ENCODE measurements around the gene FAM124B. TPM values are rescaled to one million over a fixed set of nuclear protein-coding genes. Genes with fewer than 3 reads are reported as not detected.

Gene FAM124B
- total and polyA plus RNA-seq, 5 donors from 2014 or later = 1.6 to 5.2 (median 3.2) TPM

DNA sequence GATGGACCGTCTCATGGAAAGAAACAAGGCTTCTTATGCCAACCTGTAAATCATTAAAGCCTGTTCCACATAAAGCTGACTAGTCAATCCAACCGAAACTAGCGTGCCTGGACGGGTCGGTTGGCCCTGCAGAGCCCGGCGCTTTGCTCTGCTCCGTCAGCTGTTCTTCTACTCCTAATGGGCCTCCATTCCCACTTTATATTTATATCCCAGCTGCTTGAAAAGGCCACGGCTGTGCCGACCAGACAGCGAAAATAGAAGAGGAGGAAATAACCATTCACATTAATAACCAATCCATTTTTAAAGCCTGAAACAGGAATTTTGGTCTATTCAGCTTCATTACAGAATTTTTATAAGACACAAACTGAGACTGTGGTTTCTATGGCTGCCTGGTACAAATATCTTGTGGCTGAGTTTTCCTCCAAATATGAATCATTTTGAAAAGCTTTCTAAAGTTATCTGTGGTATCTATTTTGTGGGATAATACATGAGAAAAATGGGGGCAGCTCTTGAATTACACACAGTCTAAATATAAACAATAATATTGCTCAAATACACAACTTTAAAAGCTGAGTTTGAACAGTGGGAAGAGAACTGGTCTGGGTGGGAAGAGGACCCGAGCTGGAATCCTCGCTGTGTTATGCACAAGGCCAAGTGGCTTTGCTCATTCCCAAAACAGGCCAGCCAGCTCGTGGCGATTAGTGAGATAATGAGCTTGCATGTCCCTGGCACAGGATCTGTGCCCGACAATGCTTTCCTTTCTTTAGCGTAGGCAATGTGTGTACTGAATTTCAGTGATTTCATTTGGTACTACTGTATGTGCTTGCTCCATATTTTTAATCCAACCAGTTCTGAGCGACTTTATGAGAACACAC is 10.5 kb upstream of the FAM124B start:
- Mint-ChIP-seq H3K36me3 (no peaks in the 10 kb centered on the region), H3K4me3 (no peak overlapping the region), H3K9me3 (peaks cover 0 to 2% (median 0%) of the 10 kb centered on the region in 7 donors), H3K27me3 (peaks cover 17% of the 10 kb centered on the region), H3K27ac (no peak overlapping the region), H3K4me1 (peaks cover 0 to 2% (median 0%) of the 10 kb centered on the region in 4 donors)
- no peaks in the 10 kb centered on the region for H3K36me3 ChIP-seq (ENCODE audit: control insufficient read depth, insufficient read depth, low read length)
- DNase-seq (no peak), ATAC-seq (ENCODE audit: low read depth in 2 of 2) (no peak)
- H3K27me3 ChIP-seq (ENCODE audit: control insufficient read depth, insufficient read depth, low read length) = peaks cover 4% of the 10 kb centered on the region
- H3K27ac ChIP-seq (ENCODE audit: insufficient read depth, low read length, poor library complexity, severe bottlenecking) = no peak overlapping the region
- no peaks in the 10 kb centered on the region for H3K9me3 ChIP-seq (ENCODE audit: control insufficient read depth in 2 of 2, low read length in 2 of 2)
- H3K4me3 ChIP-seq (ENCODE audit: low read depth, low read length) = no peak overlapping the region
- no peaks in the 10 kb centered on the region for H3K4me1 ChIP-seq (ENCODE audit: control insufficient read depth, insufficient read depth, low read length, poor library complexity, severe bottlenecking)

GRCh38 chr2:224410946-224411561 is 9.1 kb upstream of the FAM124B start:
- Mint-ChIP-seq H3K4me3 (no peak overlapping the region), H3K4me1 (peaks cover 0 to 3% (median 0%) of the 10 kb centered on the region in 4 donors), H3K36me3 (no peaks in the 10 kb centered on the region), H3K27me3 (peaks cover 17% of the 10 kb centered on the region), H3K9me3 (peaks cover 0 to 2% (median 0%) of the 10 kb centered on the region in 7 donors), H3K27ac (no peak overlapping the region)
- H3K4me1 ChIP-seq (ENCODE audit: control insufficient read depth, insufficient read depth, low read length, poor library complexity, severe bottlenecking) = no peaks in the 10 kb centered on the region
- no peak overlapping the region for H3K4me3 ChIP-seq (ENCODE audit: low read depth, low read length)
- no peaks in the 10 kb centered on the region for H3K27me3 ChIP-seq (ENCODE audit: control insufficient read depth, insufficient read depth, low read length)
- no peaks in the 10 kb centered on the region for H3K9me3 ChIP-seq (ENCODE audit: control insufficient read depth in 2 of 2, low read length in 2 of 2)
- DNase-seq (no peak), ATAC-seq (ENCODE audit: low read depth in 2 of 2) (no peak)
- no peak overlapping the region for H3K27ac ChIP-seq (ENCODE audit: insufficient read depth, low read length, poor library complexity, severe bottlenecking)
- H3K36me3 ChIP-seq (ENCODE audit: control insufficient read depth, insufficient read depth, low read length) = no peaks in the 10 kb centered on the region

GRCh38 chr2:224408676-224409075 is 6.8 kb upstream of the FAM124B start:
- Mint-ChIP-seq H3K36me3 (no peaks in the 10 kb centered on the region), H3K9me3 (peaks cover 0 to 2% (median 0%) of the 10 kb centered on the region in 7 donors), H3K27ac (no peak overlapping the region), H3K4me1 (peaks cover 0 to 3% (median 0%) of the 10 kb centered on the region in 4 donors), H3K4me3 (no peak overlapping the region), H3K27me3 (peaks cover 13% of the 10 kb centered on the region)
- no peaks in the 10 kb centered on the region for H3K9me3 ChIP-seq (ENCODE audit: control insufficient read depth in 2 of 2, low read length in 2 of 2)
- H3K4me1 ChIP-seq (ENCODE audit: control insufficient read depth, insufficient read depth, low read length, poor library complexity, severe bottlenecking) = no peaks in the 10 kb centered on the region
- DNase-seq (no peak), ATAC-seq (ENCODE audit: low read depth in 2 of 2) (no peak)
- no peak overlapping the region for H3K27ac ChIP-seq (ENCODE audit: insufficient read depth, low read length, poor library complexity, severe bottlenecking)
- H3K27me3 ChIP-seq (ENCODE audit: control insufficient read depth, insufficient read depth, low read length) = no peaks in the 10 kb centered on the region
- H3K36me3 ChIP-seq (ENCODE audit: control insufficient read depth, insufficient read depth, low read length) = no peaks in the 10 kb centered on the region
- no peak overlapping the region for H3K4me3 ChIP-seq (ENCODE audit: low read depth, low read length)

- no peaks in the 10 kb centered on the region for H3K4me1 ChIP-seq (ENCODE audit: control insufficient read depth, insufficient read depth, low read length, poor library complexity, severe bottlenecking)
- H3K4me3 ChIP-seq (ENCODE audit: low read depth, low read length) = no peak overlapping the region
- no peak for ATAC-seq (ENCODE audit: low read depth in 2 of 2)
Observed at GRCh38 chr2:224407241-224407701, 5.4 kb upstream of the FAM124B start.

GRCh38 chr2:224405841-224406370 is 4.0 kb upstream of the FAM124B start:
- H3K9me3 ChIP-seq (ENCODE audit: control insufficient read depth in 2 of 2, low read length in 2 of 2) = no peaks in the 10 kb centered on the region
- Mint-ChIP-seq H3K9me3 (peaks cover 0 to 2% (median 0%) of the 10 kb centered on the region in 7 donors), H3K4me3 (no peak overlapping the region), H3K27ac (no peak overlapping the region), H3K4me1 (peaks cover 2 to 25% (median 5%) of the 10 kb centered on the region in 4 donors), H3K36me3 (no peaks in the 10 kb centered on the region), H3K27me3 (no peaks in the 10 kb centered on the region)
- no peak overlapping the region for H3K27ac ChIP-seq (ENCODE audit: insufficient read depth, low read length, poor library complexity, severe bottlenecking)
- H3K4me1 ChIP-seq (ENCODE audit: control insufficient read depth, insufficient read depth, low read length, poor library complexity, severe bottlenecking) = no peaks in the 10 kb centered on the region
- no peak overlapping the region for H3K4me3 ChIP-seq (ENCODE audit: low read depth, low read length)
- no peaks in the 10 kb centered on the region for H3K27me3 ChIP-seq (ENCODE audit: control insufficient read depth, insufficient read depth, low read length)
- no peak for DNase-seq
- ATAC-seq (ENCODE audit: low read depth in 2 of 2) = no peak
- no peaks in the 10 kb centered on the region for H3K36me3 ChIP-seq (ENCODE audit: control insufficient read depth, insufficient read depth, low read length)

More at GRCh38 chr2:224407241-224407701, 5.4 kb upstream of the FAM124B start:
- no peaks in the 10 kb centered on the region for H3K27me3 ChIP-seq (ENCODE audit: control insufficient read depth, insufficient read depth, low read length)
- peaks cover 4% of the 10 kb centered on the region for H3K27me3 Mint-ChIP-seq
- H3K9me3 Mint-ChIP-seq = peaks cover 0 to 2% (median 0%) of the 10 kb centered on the region in 7 donors
- no peaks in the 10 kb centered on the region for H3K36me3 ChIP-seq (ENCODE audit: control insufficient read depth, insufficient read depth, low read length)
- no peak overlapping the region for H3K27ac ChIP-seq (ENCODE audit: insufficient read depth, low read length, poor library complexity, severe bottlenecking)
- no peak for DNase-seq
- no peak overlapping the region for H3K4me3 Mint-ChIP-seq
- H3K36me3 Mint-ChIP-seq = no peaks in the 10 kb centered on the region
- H3K4me1 Mint-ChIP-seq = peaks cover 0 to 11% (median under 1%) of the 10 kb centered on the region in 4 donors
- no peaks in the 10 kb centered on the region for H3K9me3 ChIP-seq (ENCODE audit: control insufficient read depth in 2 of 2, low read length in 2 of 2)
- no peak overlapping the region for H3K27ac Mint-ChIP-seq

DNA sequence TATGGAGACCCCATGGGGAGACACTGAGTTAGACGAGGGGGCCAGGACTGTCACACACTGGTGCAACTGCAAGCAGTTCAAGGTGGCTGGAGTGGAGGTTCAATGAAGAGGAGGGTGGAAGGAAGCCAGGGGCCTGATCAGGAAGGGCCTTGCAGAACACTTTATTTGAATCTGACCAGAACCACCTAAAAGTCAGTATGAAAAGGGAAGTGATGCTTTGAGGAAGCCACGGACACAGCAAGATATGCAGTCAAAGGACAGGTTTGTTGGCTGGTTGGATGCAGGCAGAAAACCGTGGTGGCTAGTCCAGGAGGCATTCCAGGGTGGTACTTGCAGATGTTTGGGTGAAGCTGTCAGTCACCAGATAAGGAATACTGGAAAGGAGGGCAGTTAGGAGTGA is 3.5 kb upstream of the FAM124B start:
- Mint-ChIP-seq H3K4me1 (peaks cover 2 to 30% (median 5%) of the 10 kb centered on the region in 4 donors), H3K4me3 (no peak overlapping the region), H3K27me3 (no peaks in the 10 kb centered on the region), H3K27ac (no peak overlapping the region), H3K36me3 (no peaks in the 10 kb centered on the region), H3K9me3 (peaks cover 0 to 2% (median 0%) of the 10 kb centered on the region in 7 donors)
- Histone ChIP-seq H3K27ac (ENCODE audit: insufficient read depth, low read length, poor library complexity, severe bottlenecking) (no peak overlapping the region), H3K27me3 (ENCODE audit: control insufficient read depth, insufficient read depth, low read length) (no peaks in the 10 kb centered on the region), H3K4me1 (ENCODE audit: control insufficient read depth, insufficient read depth, low read length, poor library complexity, severe bottlenecking) (no peaks in the 10 kb centered on the region), H3K36me3 (ENCODE audit: control insufficient read depth, insufficient read depth, low read length) (no peaks in the 10 kb centered on the region), H3K9me3 (ENCODE audit: control insufficient read depth in 2 of 2, low read length in 2 of 2) (no peaks in the 10 kb centered on the region), H3K4me3 (ENCODE audit: low read depth, low read length) (no peak overlapping the region)
- ATAC-seq (ENCODE audit: low read depth in 2 of 2) (no peak), DNase-seq (no peak)

- DNase-seq (no peak), ATAC-seq (ENCODE audit: low read depth in 2 of 2) (no peak)
- Histone ChIP-seq H3K36me3 (ENCODE audit: control insufficient read depth, insufficient read depth, low read length) (no peaks in the 10 kb centered on the region), H3K4me1 (ENCODE audit: control insufficient read depth, insufficient read depth, low read length, poor library complexity, severe bottlenecking) (no peaks in the 10 kb centered on the region), H3K4me3 (ENCODE audit: low read depth, low read length) (no peak overlapping the region), H3K27ac (ENCODE audit: insufficient read depth, low read length, poor library complexity, severe bottlenecking) (no peak overlapping the region), H3K9me3 (ENCODE audit: control insufficient read depth in 2 of 2, low read length in 2 of 2) (no peaks in the 10 kb centered on the region), H3K27me3 (ENCODE audit: control insufficient read depth, insufficient read depth, low read length) (no peaks in the 10 kb centered on the region)
- Mint-ChIP-seq H3K4me3 (no peak overlapping the region), H3K27me3 (no peaks in the 10 kb centered on the region), H3K36me3 (no peaks in the 10 kb centered on the region), H3K27ac (no peak overlapping the region), H3K9me3 (peaks cover 0 to 2% (median 0%) of the 10 kb centered on the region in 7 donors), H3K4me1 (peaks cover 3 to 32% (median 9%) of the 10 kb centered on the region in 4 donors)
Observed at GRCh38 chr2:224404796-224405195, 2.9 kb upstream of the FAM124B start.

Data from CD4-positive, CD25-positive, alpha-beta regulatory T cell (primary cell).